Measurements from ENCODE around the gene S100A3. TPM values are rescaled to one million over a fixed set of nuclear protein-coding genes. Genes with fewer than 3 reads are reported as not detected.

Gene S100A3
- total RNA-seq, 1 donor from 2014 or later, result 0.46 TPM

DNA sequence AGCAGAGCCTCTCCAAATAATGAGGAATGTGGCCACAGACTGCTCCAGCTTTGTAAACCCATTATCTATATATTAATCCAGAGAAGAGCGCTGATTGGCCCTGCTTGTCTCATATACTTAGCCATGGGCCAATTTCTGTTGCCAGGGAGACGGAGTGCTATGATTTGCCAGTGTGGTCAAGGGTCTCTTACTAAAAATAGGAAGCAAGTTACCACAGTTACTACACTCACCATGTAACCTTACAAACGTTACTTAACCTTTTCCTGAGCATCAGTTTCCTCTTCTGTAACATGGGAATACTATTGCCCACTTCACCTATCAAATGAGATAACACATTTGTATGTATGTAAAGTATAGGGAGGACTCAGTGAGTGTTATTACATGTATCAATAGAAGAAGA lies 24.3 kb upstream of the S100A3 start:
- Mint-ChIP-seq H3K9me3 (ENCODE audit: low read depth) (no peaks in the 10 kb centered on the region), H3K27ac (no peak overlapping the region), H3K4me3 (ENCODE audit: low read depth) (no peak overlapping the region), H3K36me3 (ENCODE audit: insufficient read depth) (no peaks in the 10 kb centered on the region), H3K4me1 (ENCODE audit: low read depth) (peaks cover 17% of the 10 kb centered on the region), H3K27me3 (peaks cover 5% of the 10 kb centered on the region)
- no peak for TF ChIP-seq CTCF (IDR thresholded peaks at IDR 0.05; ENCODE audit: unreplicated experiment)
- no peak for DNase-seq (ENCODE audit: low spot score, unreplicated experiment)

DNA sequence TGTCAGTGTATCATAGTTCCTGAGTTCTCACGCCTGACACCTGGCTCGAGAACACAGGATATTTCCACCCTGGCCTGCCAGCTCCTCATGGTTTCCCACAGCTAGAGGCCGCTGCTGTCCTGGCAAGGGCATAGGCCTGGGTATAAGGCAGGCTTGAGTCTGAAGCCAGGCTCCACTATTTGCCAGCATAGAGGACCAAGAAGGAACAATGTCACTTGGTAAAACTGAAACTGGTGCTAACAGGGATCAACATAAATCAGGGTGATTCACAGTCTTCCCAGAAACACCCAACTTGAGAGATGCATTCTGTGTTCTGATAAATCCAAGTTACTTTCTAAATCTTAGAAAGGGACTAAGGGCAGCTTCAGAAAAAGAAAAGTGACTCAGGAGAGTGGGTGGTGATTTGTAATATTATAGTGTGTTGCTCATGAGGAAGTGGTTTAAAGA lies 23.5 kb upstream of the S100A3 start:
- no peaks in the 10 kb centered on the region for H3K9me3 Mint-ChIP-seq (ENCODE audit: low read depth)
- no peaks in the 10 kb centered on the region for H3K36me3 Mint-ChIP-seq (ENCODE audit: insufficient read depth)
- peak; percentile 58 for TF ChIP-seq CTCF (IDR thresholded peaks at IDR 0.05; ENCODE audit: unreplicated experiment)
- H3K4me3 Mint-ChIP-seq (ENCODE audit: low read depth), result no peak overlapping the region
- no peak for DNase-seq (ENCODE audit: low spot score, unreplicated experiment)
- H3K27me3 Mint-ChIP-seq, result no peaks in the 10 kb centered on the region
- H3K4me1 Mint-ChIP-seq (ENCODE audit: low read depth), result peaks cover 19% of the 10 kb centered on the region
- H3K27ac Mint-ChIP-seq, result no peak overlapping the region

DNA sequence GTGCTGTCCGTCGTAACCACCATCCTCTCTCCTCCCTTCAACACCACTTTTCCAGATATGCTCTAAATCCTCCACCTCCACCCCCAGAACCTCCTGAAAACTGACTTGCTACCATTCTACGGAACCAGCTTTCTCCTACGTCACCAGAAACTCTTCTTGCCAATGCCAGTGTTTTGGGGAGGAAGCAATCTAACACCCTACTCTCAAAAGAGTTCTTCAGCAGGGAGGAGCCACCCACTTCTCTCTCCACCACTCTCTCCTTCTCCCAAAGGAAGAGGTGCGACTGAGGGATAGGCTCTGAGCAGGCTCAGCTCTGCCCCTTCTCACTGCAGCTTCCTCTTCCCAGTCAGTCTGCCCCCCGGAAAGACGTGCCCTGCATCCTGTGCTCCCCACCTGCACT lies 22.6 kb upstream of the S100A3 start:
- H3K4me1 Mint-ChIP-seq (ENCODE audit: low read depth), result peaks cover 24% of the 10 kb centered on the region
- DNase-seq (ENCODE audit: low spot score, unreplicated experiment), result no peak
- no peak overlapping the region for H3K27ac Mint-ChIP-seq
- no peak for TF ChIP-seq CTCF (IDR thresholded peaks at IDR 0.05; ENCODE audit: unreplicated experiment)
- no peaks in the 10 kb centered on the region for H3K27me3 Mint-ChIP-seq
- H3K4me3 Mint-ChIP-seq (ENCODE audit: low read depth), result no peak overlapping the region
- no peaks in the 10 kb centered on the region for H3K9me3 Mint-ChIP-seq (ENCODE audit: low read depth)
- H3K36me3 Mint-ChIP-seq (ENCODE audit: insufficient read depth), result no peaks in the 10 kb centered on the region

DNA sequence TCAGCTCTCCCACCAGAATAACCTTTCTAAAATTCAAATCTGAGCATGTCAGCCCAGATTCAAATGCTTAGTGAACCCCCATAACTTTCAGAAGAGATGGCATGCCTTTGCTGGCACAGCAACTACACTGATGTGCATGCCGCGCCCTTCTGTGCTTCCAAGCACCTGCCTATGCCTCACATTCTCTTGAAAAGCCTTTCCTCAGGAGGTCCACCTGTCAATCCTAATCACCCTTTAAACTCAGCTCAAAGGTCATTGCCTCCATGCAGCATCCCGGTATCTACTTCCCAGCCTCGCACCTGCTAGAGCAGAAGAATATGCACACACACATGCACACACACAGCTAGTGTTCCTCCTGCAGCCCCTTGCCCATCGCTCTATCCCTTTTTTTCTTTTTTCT lies 21.8 kb upstream of the S100A3 start:
- Mint-ChIP-seq H3K4me1 (ENCODE audit: low read depth) (peaks cover 30% of the 10 kb centered on the region), H3K27ac (peak overlapping the region; percentile 43), H3K4me3 (ENCODE audit: low read depth) (no peak overlapping the region), H3K36me3 (ENCODE audit: insufficient read depth) (no peaks in the 10 kb centered on the region), H3K9me3 (ENCODE audit: low read depth) (no peaks in the 10 kb centered on the region), H3K27me3 (no peaks in the 10 kb centered on the region)
- no peak for DNase-seq (ENCODE audit: low spot score, unreplicated experiment)
- no peak for TF ChIP-seq CTCF (IDR thresholded peaks at IDR 0.05; ENCODE audit: unreplicated experiment)

DNA sequence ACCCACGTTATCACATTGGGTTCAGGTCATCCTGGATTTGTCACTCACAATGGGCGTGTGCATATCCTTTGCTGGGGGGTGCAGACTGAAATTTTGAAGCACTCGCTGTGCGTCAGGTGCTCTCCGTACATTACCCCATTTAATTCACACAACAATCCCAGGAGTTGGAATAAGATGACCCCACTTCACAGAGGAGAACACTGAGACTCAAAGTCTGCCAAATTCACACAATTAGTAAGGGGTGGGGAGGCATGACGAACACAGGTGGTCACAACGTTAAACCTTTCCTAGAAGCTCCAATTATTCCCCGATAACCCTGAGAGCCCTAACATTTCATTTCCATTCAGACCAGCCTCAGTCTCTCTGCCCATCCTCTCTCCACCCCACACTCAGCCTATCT lies 20.4 kb upstream of the S100A3 start:
- H3K27me3 Mint-ChIP-seq, result no peaks in the 10 kb centered on the region
- no peak for TF ChIP-seq CTCF (IDR thresholded peaks at IDR 0.05; ENCODE audit: unreplicated experiment)
- no peaks in the 10 kb centered on the region for H3K36me3 Mint-ChIP-seq (ENCODE audit: insufficient read depth)
- no peak for DNase-seq (ENCODE audit: low spot score, unreplicated experiment)
- H3K27ac Mint-ChIP-seq, result no peak overlapping the region
- no peak overlapping the region for H3K4me3 Mint-ChIP-seq (ENCODE audit: low read depth)
- H3K4me1 Mint-ChIP-seq (ENCODE audit: low read depth), result peaks cover 35% of the 10 kb centered on the region
- no peaks in the 10 kb centered on the region for H3K9me3 Mint-ChIP-seq (ENCODE audit: low read depth)

Measured in progenitor cell of endocrine pancreas (in vitro differentiated cells).